Stomach (tissue), 9 donors: ENCODE data around the gene SURF1. TPM values are rescaled to one million over a fixed set of nuclear protein-coding genes. Genes with fewer than 3 reads are reported as not detected.

Source experiments
- DNase-seq, 2 donors: peaks; one replicate each; pipeline versions ENCODE4 v3.0.0 to v3.0.0-alpha.2; 2013 to 2019
- H3K27ac ChIP-seq, 5 donors: fragments of 200-600 bp in 4 of 5; sonication (generic) in 4 of 5; one replicate each; pipeline ENCODE4 v1.5.1; 2013 to 2019; ENCODE audit warnings: mild to moderate bottlenecking in 1 of 5, moderate library complexity in 1 of 5
- H3K27me3 ChIP-seq, 3 donors: fragments of 200-600 bp; sonication (generic); one replicate each; pipeline ENCODE4 v1.5.1; 2017 to 2019; ENCODE audit warnings: mixed run types in 1 of 3
- H3K36me3 ChIP-seq, 4 donors: fragments of 200-600 bp; sonication (generic); 1 replicate in 3 of 4; 2 replicates in 1 of 4; pipeline ENCODE4 v1.5.1; 2016 to 2019
- H3K4me1 ChIP-seq, 4 donors: fragments of 200-600 bp; sonication (generic); one replicate each; pipeline ENCODE4 v1.5.1; 2016 to 2019
- H3K4me3 ChIP-seq, 4 donors: fragments of 200-600 bp; sonication (generic) in 3 of 4; one replicate each; pipeline ENCODE4 v1.5.1; 2016 to 2019; ENCODE audit warnings: mild to moderate bottlenecking in 1 of 4
- H3K9me3 ChIP-seq, 4 donors: fragments of 200-600 bp; sonication (generic); one replicate each; pipeline ENCODE4 v1.5.1; 2016 to 2019
- EP300 ChIP-seq: sonication (generic); formaldehyde crosslinking; IDR thresholded peaks from one replicate; pipeline ENCODE4 v1.6.1; 2017; ENCODE audit warnings: antibody characterized with exemption
- POLR2A ChIP-seq, 4 donors: fragments of 450-650 bp; IDR thresholded peaks; one replicate each; pipeline ENCODE4 v1.6.1; 2016; ENCODE audit warnings: antibody characterized with exemption in 4 of 4, control low read depth in 2 of 4, mild to moderate bottlenecking in 1 of 4, moderate library complexity in 1 of 4
- POLR2AphosphoS5 ChIP-seq, 3 donors: sonication (generic); formaldehyde crosslinking; IDR thresholded peaks; one replicate each; pipeline ENCODE4 v1.6.1; 2016; ENCODE audit warnings: antibody characterized with exemption in 3 of 3
- WGBS, 5 donors: extraction: QIAGEN DNeasy Blood & Tissue Kit in 3 of 5; methylation state at CpG; one replicate each; pipeline versions ENCODE4 v1.1.5 to v1.1.7; 2013 to 2018; 5-methylcytosine and 5-hydroxymethylcytosine counted together
- intact Hi-C: fragments of 100-400 bp; cut with DNase I; formaldehyde crosslinking; loops from one replicate; pipeline ENCODE4 v1.15.1; 2023; ENCODE audit warnings: low total_unique reads
- polyA plus RNA-seq, 3 donors: library from polyadenylated mRNA; stranded (reverse); fragments of 200-250 nt; gene quantifications; one replicate each; pipeline ENCODE4 v1.2.3, GENCODE V29; 2013
- total RNA-seq, 5 donors: library from RNA; depleted of rRNA; stranded (reverse); fragments of >200 nt; gene quantifications; one replicate each; pipeline versions ENCODE4 v1.1.0 to v1.2.3, GENCODE V29; 2014 to 2016
- TF ChIP-seq, protein P1 (sequence below), 7 experiments: fragments of 450-650 bp in 4 of 7; fragments of 200-600 bp in 3 of 7; sonication (generic) in 3 of 7; IDR thresholded peaks; one replicate each; pipeline ENCODE4 v1.5.1; 2016 to 2019; ENCODE audit warnings: antibody characterized with exemption in 7 of 7, control low read depth in 2 of 7, mild to moderate bottlenecking in 1 of 7
- donor health status: healthy with polysubstance abuse.
- donor health status: Bipolar disorder and iron deficiency.
- donor health status: healthy.

The SURF1 gene
- total and polyA plus RNA-seq, 8 donors = 1.7 to 118 (median 45.3) TPM

DNA sequence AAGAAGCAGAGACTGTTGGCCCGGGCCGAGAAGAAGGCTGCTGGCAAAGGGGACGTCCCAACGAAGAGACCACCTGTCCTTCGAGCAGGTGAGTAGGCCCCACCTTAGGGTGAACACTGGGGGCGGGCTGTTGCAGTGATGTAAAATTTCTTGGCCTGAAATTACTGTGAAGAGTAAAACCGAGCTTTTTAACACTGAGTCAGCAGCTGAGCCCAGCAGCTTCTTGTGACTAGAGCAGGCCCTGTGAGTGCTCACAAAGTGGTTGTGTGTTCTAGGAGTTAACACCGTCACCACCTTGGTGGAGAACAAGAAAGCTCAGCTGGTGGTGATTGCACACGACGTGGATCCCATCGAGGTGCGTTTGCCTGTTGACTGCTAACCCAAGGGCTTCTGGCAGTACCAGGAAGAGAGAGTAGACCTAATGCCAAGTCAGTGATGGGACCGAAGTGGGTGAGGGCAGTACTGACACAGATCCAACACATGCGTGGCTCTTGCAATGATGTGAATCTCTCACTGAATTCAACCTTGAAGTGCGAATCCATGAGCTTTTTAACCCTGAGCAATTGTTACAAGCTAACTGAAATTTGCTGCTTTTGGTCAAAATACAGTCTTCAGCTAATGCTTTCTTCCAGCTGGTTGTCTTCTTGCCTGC lies 6.2 kb downstream of the SURF1 start:
- intact Hi-C loops = no loop called here
- WGBS, 5 donors = 74 to 84% (median 80%) methylated on average over 15 of the region's 15 CpGs
- peaks cover 30 to 55% (median 51%) of the 10 kb centered on the region in 4 donors for H3K4me1 ChIP-seq
- H3K9me3 ChIP-seq = no peaks in the 10 kb centered on the region
- no peak for DNase-seq
- peak overlapping the region in 1 of 5 donors; percentile 91 for H3K27ac ChIP-seq
- no peaks in the 10 kb centered on the region for H3K27me3 ChIP-seq
- H3K36me3 ChIP-seq = peaks cover 49 to 68% (median 64%) of the 10 kb centered on the region in 4 donors
- TF ChIP-seq POLR2A (IDR thresholded peaks at IDR 0.05) (no peak), EP300 (no peak), POLR2AphosphoS5 (IDR thresholded peaks at IDR 0.05) (no peak)
- TF ChIP-seq, protein P1, sequence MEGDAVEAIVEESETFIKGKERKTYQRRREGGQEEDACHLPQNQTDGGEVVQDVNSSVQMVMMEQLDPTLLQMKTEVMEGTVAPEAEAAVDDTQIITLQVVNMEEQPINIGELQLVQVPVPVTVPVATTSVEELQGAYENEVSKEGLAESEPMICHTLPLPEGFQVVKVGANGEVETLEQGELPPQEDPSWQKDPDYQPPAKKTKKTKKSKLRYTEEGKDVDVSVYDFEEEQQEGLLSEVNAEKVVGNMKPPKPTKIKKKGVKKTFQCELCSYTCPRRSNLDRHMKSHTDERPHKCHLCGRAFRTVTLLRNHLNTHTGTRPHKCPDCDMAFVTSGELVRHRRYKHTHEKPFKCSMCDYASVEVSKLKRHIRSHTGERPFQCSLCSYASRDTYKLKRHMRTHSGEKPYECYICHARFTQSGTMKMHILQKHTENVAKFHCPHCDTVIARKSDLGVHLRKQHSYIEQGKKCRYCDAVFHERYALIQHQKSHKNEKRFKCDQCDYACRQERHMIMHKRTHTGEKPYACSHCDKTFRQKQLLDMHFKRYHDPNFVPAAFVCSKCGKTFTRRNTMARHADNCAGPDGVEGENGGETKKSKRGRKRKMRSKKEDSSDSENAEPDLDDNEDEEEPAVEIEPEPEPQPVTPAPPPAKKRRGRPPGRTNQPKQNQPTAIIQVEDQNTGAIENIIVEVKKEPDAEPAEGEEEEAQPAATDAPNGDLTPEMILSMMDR (IDR thresholded peaks at IDR 0.05) = no peak
- H3K4me3 ChIP-seq = peak overlapping the region in 2 of 4 donors; percentile 87 to 90

DNA sequence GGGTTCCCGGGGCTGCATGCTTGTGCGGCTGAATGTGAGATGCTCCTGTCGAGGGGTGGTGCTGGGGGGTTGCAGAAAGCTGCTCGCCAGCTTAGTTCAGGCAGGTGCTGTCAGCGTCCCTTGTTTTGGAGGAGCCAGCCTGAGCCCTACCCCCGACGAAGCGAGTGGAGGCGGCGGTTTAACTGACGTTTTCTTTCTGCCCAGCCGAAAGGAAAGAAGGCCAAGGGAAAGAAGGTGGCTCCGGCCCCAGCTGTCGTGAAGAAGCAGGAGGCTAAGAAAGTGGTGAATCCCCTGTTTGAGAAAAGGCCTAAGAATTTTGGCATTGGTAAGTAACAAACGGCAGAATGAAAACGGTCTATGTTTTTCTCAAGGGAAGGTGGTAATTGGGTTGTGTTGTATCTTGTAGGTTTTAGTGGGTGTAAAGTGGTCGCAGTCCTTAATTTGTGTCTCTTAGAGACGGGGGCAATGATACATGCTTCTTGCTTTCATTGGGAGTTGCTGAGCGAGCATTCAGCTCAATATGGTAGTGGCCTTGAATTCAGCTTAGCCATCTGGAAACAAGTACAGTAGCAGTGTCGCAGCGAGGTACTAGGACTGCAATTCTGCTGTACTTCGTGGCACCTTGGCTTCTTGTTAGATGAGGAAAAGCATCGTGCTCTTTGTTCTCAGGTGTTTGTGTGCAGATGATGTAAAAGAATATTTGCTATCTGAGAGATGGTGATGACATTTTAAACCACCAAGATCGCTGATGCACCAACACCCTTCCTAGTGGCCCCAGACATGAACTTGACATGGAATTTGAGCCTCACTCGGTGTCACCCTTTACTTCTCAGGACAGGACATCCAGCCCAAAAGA lies 7.3 kb downstream of the SURF1 start:
- TF ChIP-seq, protein P1 (IDR thresholded peaks at IDR 0.05) = no peak
- TF ChIP-seq EP300 (no peak), POLR2AphosphoS5 (IDR thresholded peaks at IDR 0.05) (no peak), POLR2A (IDR thresholded peaks at IDR 0.05) (no peak)
- DNase-seq = no peak
- H3K9me3 ChIP-seq = no peaks in the 10 kb centered on the region
- peaks cover 26 to 43% (median 42%) of the 10 kb centered on the region in 4 donors for H3K4me1 ChIP-seq
- peaks cover 59 to 71% (median 70%) of the 10 kb centered on the region in 4 donors for H3K36me3 ChIP-seq
- H3K27ac ChIP-seq = peak overlapping the region; percentile 90 to 97 (median 91)
- 10 to 14% (median 12%) methylated on average over 22 to 25 of the region's 25 CpGs for WGBS, 5 donors
- intact Hi-C loops = no loop called here
- H3K4me3 ChIP-seq = peak overlapping the region; percentile 82 to 93 (median 88)
- H3K27me3 ChIP-seq = no peaks in the 10 kb centered on the region

DNA sequence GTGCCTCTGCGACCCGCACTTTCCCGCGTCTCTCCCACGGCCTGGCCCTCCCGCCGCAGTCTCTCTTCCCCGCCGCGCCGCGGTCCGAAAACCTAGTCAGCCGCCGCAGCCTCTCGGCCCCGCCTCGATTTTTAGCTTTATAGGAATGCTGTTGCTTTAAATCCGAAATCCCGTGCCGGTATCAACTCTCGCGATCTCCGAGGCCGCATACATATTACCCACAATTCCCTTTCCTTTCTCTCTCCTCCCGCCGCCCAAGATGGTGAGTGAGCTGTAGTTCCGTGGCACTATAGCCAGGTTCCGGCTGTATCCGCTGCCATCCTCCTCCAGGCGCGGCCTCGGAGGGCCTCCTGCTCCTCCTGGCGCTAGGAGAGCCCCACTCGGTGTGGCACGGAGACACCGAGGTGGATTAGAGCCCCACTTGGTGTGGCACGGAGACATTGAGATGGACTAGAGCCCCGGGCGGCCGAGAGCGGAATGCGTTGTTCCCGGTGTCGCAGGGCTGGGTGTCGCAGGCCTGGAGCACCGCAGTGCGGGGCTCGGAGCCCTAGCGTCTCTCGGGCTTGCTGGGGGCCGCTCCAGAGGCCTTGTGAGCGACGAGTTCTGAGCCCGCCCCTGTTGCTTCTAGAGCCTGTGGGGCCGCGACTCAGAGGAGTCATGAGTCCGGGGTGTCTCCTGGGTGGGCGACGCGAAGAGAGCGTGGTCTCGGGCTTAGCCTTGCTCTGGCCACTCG lies 8.1 kb downstream of the SURF1 start, which contains the start of the genes MED22 and RPL7A:
Gene MED22 (minus strand): TSS at position 147 of the 733 bp plus-strand sequence. CDS start 1,469 bp downstream, outside the sequence.
Gene RPL7A (plus strand): TSS at position 234 of the 733 bp plus-strand sequence. CDS start 26 bp downstream, at position 260.
- H3K36me3 ChIP-seq = peaks cover 61 to 71% (median 70%) of the 10 kb centered on the region in 4 donors
- no peaks in the 10 kb centered on the region for H3K27me3 ChIP-seq
- H3K4me3 ChIP-seq = peak within 1 kb of the TSS; percentile 82 to 93 (median 88)
- no peaks in the 10 kb centered on the region for H3K9me3 ChIP-seq
- DNase-seq = peak; percentile 94 to 98
- peaks cover 26 to 43% (median 40%) of the 10 kb centered on the region in 4 donors for H3K4me1 ChIP-seq
- intact Hi-C loops = no loop called here
- WGBS, 5 donors = 0% methylated on average over 35 to 64 of the region's 64 CpGs
- H3K27ac ChIP-seq = peak within 1 kb of the TSS; percentile 90 to 97 (median 91)
- TF ChIP-seq POLR2AphosphoS5 (IDR thresholded peaks at IDR 0.05) (peak; percentile 77 to 99 (median 92)), EP300 (no peak), POLR2A (IDR thresholded peaks at IDR 0.05) (peak in 1 of 4 donors; percentile 76)
- TF ChIP-seq, protein P1 (IDR thresholded peaks at IDR 0.05) = peak in 1 of 7 experiments; percentile 31
